Parietal lobe (tissue), 2 donors: ENCODE measurements around the gene ELMOD2. TPM values are rescaled to one million over a fixed set of nuclear protein-coding genes. Genes with fewer than 3 reads are reported as not detected.

Experiments
- small RNA-seq: library from RNA; depleted of rRNA; stranded (forward); fragments of <200 nt; gene quantifications from one replicate; pipeline ENCODE3, GENCODE V24; 2014; ENCODE audit warnings: low replicate concordance
- total RNA-seq: library from RNA; depleted of rRNA; stranded (reverse); fragments of >200 nt; gene quantifications from one replicate; pipeline ENCODE4 v1.2.3, GENCODE V29; 2014

ELMOD2 gene
- 54.5 TPM for total RNA-seq

GRCh38 chr4:140523857-140524742 is at the start of gene ELMOD2:
Gene ELMOD2, plus strand, starts transcription at chr4:140524168. Its CDS starts 1,261 bp downstream, at chr4:140525429.

GRCh38 chr4:140497747-140498636 is 26.0 kb upstream of the ELMOD2 start, which contains the start of gene MGAT4D:
Gene MGAT4D, minus strand, starts transcription at chr4:140498293. Its CDS starts 71 bp downstream, at chr4:140498222.

GRCh38 chr4:140568507-140569306 is 44.7 kb downstream of the ELMOD2 start, which contains the start of gene UCP1:
Gene UCP1, minus strand, starts transcription at chr4:140568961. Its CDS starts 232 bp downstream, at chr4:140568729.

Small RNA genes lying within 50 kb of the gene (small RNA-seq; reads per million reads assigned to genes)
- gene AC108019.1 (not detected), gene RN7SL152P (not detected)

Other genes with a start within 250 kb of the ELMOD2 start
- gene SCOC, start 150.5 kb upstream of the ELMOD2 start, total RNA-seq, result 55.1 TPM
- gene CLGN, start 96.5 kb upstream of the ELMOD2 start, total RNA-seq, result 5.0 TPM
- not detected for gene MGAT4D, start 25.9 kb upstream of the ELMOD2 start, total RNA-seq
- gene UCP1, start 44.8 kb downstream of the ELMOD2 start, total RNA-seq, result not detected
- 69.5 TPM for gene TBC1D9, start 232.2 kb downstream of the ELMOD2 start, total RNA-seq